ENCODE data around the gene NFATC2IP. TPM values are rescaled to one million over a fixed set of nuclear protein-coding genes. Genes with fewer than 3 reads are reported as not detected.

The NFATC2IP gene
- total and polyA plus RNA-seq, 9 of the 15 experiments (the other 6 are each of a cell fraction or from before 2014, with no cell fraction given): 15.6 to 106 (median 46.9) TPM

GRCh38 chr16:28950648-28951409, at the start of gene NFATC2IP (continued):
- TF ChIP-seq BCLAF1 (IDR thresholded peaks at IDR 0.05; ENCODE audit: borderline replicate concordance in 1 of 2, control insufficient read depth in 1 of 2, low read depth in 2 of 2, low read length in 1 of 2) (no peak), ZNF24 (IDR thresholded peaks at IDR 0.05) (no peak), RFX7 (CRISPR knock-in tag; IDR thresholded peaks at IDR 0.05) (no peak), ZNF589 (CRISPR knock-in tag; IDR thresholded peaks at IDR 0.05; ENCODE audit: low read depth) (no peak), ZNF121 (CRISPR knock-in tag; conservative IDR thresholded peaks at IDR 0.05) (no peak), CHD7 (IDR thresholded peaks at IDR 0.05; ENCODE audit: low read depth, low read length) (no peak), ZNF444 (CRISPR knock-in tag; IDR thresholded peaks at IDR 0.05) (no peak), HNRNPUL1 (IDR thresholded peaks at IDR 0.05; ENCODE audit: low read length) (no peak), CBX5 (IDR thresholded peaks at IDR 0.05; ENCODE audit: borderline replicate concordance, low read depth) (no peak), MBD1 (CRISPR knock-in tag; IDR thresholded peaks at IDR 0.05) (no peak), RAD21 (CRISPR knock-in tag; conservative IDR thresholded peaks at IDR 0.05 in 1 of 2, IDR thresholded peaks at IDR 0.05 in 1 of 2) (no peak)

Data from K562 (cell line).